GM18505 (cell line): ENCODE results near the gene SLC2A4RG.

ENCODE experiments used
- ATAC-seq: cut with Tn5 transposase; IDR thresholded peaks from one replicate; pipeline ENCODE4 v1.9.1; 2021; ENCODE audit not compliant: unreplicated experiment
- POLR2A ChIP-seq: IDR thresholded peaks from 4 replicates; pipeline ENCODE4 v1.6.1; 2011; ENCODE audit warnings: borderline replicate concordance; ENCODE audit not compliant: insufficient read depth, insufficient read length; ENCODE audit errors: extremely low read depth

The SLC2A4RG gene

GRCh38 chr20:63755933-63756647 lies 16.5 kb downstream of the SLC2A4RG start:
- ATAC-seq, result no peak
- no peak for TF ChIP-seq POLR2A

GRCh38 chr20:63756648-63756991 lies 17.0 kb downstream of the SLC2A4RG start:
- no peak for ATAC-seq
- no peak for TF ChIP-seq POLR2A

DNA sequence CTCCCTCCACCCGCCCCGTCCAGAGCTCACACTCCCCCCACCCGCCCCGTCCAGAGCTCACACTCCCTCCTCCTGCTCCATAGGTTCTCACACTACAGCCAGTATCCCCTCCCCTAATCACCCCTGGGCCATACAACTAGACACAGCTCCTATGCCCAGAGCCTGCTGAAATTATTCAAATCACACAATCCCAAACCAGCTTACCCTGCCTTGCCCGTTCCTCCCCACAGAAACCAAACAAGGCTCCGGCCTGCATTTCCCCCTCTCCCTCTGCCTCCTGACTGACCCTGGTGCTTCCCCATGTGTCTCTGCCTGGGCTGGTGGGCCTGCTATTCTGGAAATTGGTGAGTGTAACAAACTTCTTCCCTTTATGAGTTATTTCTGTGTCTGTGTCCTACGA lies 18.6 kb downstream of the SLC2A4RG start:
- no peak for TF ChIP-seq POLR2A
- no peak for ATAC-seq

- no peak for TF ChIP-seq POLR2A
- no peak for ATAC-seq
These were observed 19.9 kb downstream of the SLC2A4RG start for GRCh38 chr20:63759377-63759901.

DNA sequence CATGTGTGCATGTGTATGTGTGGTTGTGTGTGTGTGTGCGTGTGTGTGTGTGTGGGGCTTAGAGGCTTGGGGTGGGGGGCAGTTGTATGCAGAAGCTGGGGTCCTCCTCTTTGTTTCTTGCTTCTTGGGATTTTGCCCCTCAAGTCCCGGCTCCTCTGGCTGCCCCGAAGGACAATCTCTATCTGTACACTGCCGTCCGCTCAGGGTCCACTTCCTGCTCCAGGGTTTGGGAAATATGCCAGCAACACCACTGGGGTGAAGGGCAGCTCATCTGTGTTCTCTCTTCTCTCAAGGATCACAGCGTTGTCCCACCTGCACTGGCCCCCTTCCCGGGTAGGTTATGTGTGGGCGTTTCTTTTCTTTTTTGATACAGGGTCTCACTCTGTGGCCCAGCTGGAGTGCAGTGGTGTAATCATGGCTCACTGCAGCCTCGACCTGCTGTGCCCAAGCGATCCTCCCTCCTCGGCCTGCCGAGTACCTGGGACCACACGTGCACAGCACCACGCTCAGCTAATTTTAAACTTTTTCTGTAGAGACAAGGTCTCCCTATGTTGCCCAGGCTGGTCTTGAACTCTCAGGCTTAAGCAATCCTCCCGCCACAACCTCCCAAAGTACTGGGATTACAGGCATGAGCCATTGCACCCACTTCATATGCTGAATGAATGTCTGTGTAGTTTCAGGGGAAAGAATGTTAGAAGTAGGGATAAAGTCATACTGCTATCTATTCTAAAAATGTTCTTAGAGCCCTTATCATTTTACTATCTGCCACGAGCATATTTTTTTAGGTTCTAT lies 25.7 kb downstream of the SLC2A4RG start:
- ATAC-seq, result no peak
- no peak for TF ChIP-seq POLR2A

- no peak for ATAC-seq
- TF ChIP-seq POLR2A, result no peak
These were observed 26.3 kb downstream of the SLC2A4RG start for GRCh38 chr20:63765902-63766301.

- no peak for ATAC-seq
These were observed 27.3 kb downstream of the SLC2A4RG start for GRCh38 chr20:63766695-63767426.

DNA sequence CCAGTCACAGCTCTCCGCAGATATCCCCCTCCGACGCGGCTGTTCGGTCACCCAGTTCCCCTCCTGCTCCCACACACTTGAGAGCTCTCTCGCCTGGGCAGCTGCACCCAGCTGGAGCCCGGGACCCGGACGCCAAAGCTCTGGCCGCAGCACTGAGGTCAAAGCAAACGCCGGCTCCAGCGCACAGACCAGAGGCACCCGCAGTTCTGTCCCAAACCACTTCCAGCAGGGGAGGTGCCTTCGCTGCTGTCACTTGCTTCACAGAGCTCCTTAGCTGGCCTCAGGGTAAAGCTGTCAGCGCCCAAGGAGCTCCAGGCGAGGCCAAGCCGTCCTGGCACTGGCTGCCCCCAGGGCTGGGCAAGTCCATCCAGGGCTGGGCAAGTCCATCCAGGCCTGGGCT lies 27.9 kb downstream of the SLC2A4RG start:
- TF ChIP-seq POLR2A, result no peak
- no peak for ATAC-seq

More at GRCh38 chr20:63766695-63767426, 27.3 kb downstream of the SLC2A4RG start:
- TF ChIP-seq POLR2A, result no peak

DNA sequence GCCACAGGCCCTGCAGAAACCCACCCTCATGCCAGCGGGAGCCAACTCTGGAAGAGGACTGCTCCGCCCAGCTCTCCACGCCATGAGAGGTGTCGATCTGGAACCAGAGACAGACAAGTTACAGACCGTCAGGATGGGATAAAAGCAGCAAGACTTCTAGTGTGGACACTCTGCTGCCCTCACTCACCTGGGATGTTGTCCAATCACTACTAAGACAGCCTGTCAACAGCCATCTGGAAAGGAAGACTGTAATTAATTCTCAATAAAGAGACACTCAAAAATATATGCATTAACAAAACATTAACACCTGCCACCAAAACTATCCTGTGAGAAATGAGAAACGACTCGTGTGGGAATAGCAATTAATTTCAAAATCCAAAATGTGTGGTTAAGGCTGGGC lies 28.3 kb downstream of the SLC2A4RG start:
- no peak for ATAC-seq
- TF ChIP-seq POLR2A, result no peak

GRCh38 chr20:63768591-63769515 lies 29.3 kb downstream of the SLC2A4RG start:
- TF ChIP-seq POLR2A, result no peak
- no peak for ATAC-seq

DNA sequence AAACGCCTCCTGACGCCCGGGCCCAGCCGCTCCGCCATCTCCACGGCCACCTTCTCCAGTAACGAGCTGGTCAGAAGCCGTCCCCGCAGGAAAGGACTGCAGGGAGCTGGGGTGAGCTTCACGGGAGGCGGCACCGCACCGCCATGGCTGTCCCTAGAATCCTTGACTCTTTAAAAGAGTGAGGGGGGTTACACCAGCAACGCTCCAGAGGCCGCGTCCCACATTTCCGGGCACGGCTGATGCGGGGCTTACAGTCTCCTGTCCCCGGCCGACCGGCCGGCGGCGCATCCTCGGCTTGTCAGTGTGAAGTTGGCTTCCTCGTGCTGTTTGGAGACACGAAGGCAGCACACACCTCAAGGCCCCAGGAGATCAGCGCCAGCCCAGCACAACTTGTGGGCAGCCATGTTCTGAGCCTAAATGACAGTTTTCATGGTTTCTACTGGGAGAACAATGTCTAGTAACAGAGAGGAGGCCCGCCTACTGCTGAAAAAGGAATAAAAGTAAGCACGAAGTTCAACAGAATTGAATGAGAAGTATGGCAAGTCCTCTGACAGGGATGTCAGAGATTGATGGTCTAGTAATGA lies 30.4 kb downstream of the SLC2A4RG start:
- no peak for ATAC-seq
- no peak for TF ChIP-seq POLR2A

DNA sequence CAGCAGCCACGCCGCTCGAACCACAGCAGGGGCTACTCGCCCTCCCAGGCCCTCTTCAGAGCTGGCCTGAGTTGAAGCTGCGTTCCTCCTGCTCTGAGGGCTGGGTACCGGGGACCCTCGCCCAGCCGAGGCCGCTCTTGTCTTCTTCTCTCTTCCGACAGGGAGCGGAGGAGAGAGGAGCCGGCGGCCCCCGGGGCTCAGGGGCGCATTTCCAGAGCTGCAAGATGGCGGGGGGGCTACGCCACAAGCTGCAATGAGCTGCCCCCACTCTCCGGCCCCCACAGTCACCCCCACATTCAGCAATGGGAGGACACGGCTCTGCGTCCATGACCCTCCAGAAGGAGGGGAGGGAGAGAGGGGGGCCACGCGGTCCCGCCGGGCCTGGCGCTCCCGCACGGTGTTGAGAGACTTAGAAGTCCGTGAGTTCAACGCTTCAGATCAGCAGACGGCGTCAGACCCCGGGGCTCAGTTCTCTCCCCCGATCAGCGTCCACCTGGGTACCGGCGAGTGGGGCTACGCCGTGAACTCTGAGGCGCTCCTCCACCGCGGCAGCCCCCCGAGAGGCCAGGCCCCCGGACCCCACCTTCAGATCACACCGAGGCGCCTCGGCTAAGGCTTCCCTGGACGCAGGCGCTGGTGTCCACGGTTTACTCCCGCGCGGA lies 31.6 kb downstream of the SLC2A4RG start:
- no peak for ATAC-seq
- TF ChIP-seq POLR2A, result no peak
